ENCODE measurements around the gene CASP12.
A peak's percentile ranks its signal among the peaks of the same experiment; 100 is the strongest.
"Not testable (repeated sequence)": the region's sequence is repeated elsewhere in the genome, so short reads cannot be mapped to it uniquely, and the experiment has no call there.

Gene CASP12

DNA sequence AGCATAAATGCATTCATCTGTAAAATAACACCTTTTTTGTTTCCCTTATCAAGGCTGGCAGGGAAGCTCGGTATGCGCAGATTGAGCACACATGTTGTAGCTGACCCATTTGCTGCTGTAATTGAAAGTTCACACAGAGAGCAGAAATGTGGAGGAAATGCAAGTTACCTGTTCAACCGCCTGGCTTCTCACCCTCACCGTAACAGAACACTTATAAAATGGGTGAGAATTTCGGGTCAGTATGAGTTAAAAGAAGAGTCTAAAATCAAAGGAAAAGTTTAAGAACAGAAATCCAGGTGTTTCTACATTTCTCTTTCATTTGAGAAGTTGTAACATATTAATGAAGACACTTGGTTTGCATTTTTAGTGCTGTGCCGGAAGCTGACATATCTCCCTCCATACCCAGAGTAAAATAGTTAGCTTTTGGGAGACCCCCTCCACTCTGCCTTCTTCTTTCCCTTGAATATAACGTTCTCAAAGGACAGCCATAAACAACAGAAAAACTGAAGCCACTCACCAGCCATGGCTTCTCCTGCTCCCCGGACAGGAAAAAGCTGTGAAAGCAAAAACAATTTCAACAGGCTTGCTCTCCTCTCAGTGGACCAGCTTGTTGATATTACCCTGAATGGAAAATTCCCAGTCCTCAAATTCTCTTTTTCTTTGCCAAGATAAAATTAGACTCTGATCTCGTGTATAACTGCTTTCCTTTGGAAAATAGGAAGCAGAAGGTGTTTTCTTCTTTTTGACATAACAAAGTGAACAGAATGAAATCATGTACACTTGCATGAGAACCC lies at the start of gene CASP12:
Gene CASP12, minus strand, starts transcription at position 570 of the 794 bp plus-strand sequence.
- DNase-seq: no peak

DNA sequence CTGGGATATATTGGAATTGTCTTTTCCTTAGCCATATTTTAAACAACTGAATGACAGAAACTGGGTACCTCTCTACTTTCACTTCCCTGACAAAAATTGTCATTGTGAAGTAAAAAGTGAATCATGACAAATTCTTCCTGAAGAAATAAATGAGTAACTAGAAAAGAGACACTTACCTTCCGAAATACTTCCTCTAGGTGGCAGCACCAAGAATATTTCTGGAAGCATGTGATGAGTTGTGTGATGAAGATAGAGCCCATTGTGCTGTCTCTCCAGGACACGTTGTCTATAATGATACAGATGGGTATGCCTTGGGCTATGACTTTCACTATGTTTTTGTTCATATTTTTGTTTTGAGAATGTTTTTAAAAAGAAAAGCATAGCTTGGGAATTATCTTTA lies 48.6 kb upstream of the CASP12 start:
- no peak for DNase-seq

DNA sequence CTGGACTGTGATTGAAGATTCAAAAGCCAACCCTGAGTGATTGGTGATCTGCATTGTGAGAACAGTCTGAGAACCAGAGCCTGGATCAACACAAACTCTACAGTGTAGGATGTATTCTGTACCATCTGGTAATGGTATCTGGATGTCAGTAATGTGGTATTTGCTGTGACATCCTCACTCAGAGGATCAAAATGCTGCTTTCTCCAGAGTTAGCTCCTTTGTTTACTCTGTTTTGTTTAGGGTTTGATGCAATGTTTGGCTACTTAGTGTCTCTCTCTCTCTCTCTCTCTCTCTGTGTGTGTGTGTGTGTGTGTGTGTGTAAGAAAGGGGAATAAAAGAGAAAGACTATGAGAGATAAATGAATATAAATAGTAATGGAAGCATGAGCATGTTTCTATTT lies 45.8 kb upstream of the CASP12 start:
- DNase-seq: no peak

DNA sequence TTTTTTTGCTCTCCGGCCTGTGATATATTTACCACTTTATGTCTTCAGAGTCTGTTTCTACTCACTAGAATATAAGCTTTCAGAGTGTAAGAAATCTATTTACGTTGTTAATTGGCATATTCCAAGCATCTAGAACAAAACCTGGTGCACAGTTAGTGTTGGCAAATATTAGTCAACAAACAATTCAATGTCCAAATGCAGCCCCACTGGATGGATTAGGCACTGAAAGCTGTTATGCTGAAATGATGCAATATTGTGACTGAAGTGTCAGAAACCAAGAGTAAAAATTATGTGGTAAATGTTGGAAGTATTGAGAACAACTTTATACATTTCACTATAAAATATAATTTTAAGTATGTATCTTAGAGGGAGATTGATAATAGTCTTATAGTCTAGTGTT lies 45.3 kb upstream of the CASP12 start:
- DNase-seq: no peak

DNA sequence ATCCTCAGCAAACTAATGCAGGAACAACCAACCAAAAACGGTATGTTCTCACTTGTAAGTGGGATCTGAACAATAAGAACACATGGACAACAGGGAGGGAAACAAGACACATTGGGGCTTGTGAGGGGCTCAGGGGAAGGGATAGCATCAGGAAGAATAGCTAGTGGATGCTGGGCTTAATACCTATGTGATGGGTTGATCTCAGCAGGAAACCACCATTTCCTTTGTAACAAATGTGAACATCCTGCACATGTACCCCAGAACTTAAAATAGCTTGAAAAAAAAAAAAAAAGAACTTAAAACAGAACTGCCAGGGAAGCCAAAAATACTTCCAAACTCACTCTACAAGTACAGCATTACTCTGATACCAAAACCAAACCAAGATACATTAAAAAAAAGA lies 36.3 kb upstream of the CASP12 start:
- DNase-seq: no peak

DNA sequence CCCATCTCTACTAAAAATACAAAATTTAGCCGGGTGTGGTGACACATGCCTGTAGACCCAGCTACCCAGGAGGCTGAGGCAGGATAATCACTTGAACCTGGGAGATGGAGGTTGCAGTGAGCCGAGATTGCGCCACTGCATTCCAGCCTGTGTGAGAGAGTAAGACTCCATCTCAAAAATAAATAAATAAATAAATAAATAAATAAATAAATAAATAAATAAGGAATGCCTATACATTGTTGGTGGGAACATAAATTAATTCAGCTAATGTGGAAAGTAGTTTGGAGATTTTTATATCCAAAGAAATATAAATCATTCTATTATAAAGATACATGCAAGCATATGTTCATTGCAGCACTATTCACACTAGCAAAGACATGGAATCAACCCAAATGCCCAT lies 35.8 kb upstream of the CASP12 start:
- DNase-seq: not testable (repeated sequence)

DNA sequence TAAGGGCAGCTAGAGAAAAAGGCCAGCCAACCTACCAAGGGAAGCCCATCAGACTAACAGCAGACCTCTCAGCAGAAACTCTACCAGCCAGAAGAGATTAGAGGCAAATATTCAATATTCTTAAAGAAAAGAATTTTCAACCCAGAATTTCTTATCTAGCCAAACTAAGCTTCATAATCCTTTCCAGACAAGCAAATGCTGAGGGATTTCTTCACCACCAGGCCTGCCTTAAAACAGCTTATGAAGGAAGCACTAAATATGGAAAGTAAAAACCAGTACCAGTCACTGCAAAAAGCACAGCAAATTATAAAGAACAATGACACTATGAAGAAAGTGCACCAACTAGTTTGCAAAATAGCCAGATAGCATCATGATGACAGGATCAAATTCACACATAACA lies 30.6 kb upstream of the CASP12 start:
- no peak for DNase-seq

DNA sequence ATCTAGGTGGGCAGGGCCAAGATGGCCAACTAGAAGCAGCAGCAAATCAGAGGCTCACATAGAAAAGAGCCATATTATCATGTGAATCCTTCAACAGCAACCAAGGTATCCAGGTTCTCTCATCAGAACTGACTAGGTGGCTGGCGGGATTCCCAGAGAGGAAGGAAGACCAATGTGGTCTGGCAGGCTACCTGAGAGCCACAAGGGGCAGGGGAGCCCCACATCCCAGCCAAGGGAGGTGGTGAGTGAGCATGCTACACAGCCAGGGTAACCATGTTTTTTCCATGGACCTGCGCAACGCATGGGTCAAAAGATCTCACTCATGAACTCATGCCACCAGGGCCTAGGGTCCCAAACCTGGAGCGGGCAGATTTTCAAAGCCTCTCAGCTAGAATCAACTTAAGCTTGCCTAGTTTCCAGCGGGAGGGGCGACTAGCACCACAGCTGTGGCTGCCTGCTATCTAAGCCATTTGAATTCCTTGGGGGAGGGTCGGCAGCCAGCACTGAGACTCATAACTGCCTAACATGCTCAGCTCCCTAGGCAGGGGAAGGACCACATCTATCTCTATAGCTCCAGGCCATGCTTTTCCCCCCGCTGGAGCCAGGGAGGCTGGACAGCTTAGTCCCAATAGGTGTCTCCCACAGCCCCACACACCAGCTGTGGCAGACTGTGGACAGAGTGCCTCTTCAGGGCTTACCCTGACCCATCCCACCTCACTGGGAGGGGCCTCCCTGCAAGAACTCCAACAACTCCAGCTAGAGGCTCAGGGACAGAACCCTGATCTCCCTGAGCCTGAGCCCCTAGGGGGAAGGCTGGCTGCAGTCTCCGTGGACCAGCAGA lies 28.7 kb upstream of the CASP12 start:
- DNase-seq: no peak

DNA sequence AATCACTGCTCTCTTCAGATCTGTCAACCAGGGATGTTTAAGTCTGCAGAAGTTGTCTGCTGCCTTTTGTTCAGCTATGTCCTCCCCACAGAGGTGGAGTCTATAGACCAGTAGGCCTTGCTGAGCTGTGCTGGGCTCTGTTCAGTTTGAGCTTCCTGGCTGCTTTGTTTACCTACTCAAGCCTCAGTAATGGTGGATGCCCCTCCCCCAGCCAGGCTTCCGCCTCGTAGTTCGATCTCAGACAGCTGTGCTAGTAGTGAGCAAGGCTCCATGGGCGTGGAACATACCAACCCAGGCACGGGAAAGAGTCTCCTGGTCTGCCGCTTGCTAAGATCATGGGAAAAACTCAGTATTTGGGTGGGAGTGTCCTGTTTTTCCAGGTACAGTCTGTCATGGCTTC lies 27.6 kb upstream of the CASP12 start:
- no peak for DNase-seq

DNA sequence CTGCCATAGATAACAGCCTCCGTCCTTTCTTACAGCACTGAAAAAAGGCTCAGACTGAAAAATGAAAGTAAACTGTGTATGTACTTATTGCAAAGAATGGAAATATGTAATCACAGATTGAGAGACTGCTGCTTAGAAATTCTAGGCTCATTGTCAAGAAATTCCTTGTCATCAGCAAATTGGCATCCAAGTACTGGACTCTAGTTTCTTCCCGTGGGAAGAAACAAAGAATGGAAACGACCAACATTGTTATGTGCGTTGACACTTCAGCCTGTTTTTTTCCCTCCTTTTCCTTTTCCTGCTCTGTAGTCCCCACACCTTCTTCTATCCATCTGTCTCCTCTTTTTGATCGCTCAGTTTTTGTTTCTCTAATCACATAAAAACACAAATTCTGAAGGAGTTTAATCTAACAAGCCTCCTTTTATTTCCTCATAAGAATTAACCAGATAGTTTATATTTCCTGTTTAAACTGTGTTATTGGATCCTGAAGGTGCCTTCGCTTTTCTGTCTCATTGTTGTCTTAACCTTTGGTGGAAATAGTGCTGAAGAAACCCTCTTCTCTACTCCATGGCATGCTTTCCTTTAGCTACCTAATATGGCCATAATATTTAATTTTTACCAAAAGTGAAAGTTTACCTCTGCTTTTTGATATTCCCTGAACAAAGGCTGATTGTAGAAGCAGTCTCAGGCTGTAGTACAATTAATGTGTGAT lies 20.0 kb upstream of the CASP12 start:
- no peak for DNase-seq

DNA sequence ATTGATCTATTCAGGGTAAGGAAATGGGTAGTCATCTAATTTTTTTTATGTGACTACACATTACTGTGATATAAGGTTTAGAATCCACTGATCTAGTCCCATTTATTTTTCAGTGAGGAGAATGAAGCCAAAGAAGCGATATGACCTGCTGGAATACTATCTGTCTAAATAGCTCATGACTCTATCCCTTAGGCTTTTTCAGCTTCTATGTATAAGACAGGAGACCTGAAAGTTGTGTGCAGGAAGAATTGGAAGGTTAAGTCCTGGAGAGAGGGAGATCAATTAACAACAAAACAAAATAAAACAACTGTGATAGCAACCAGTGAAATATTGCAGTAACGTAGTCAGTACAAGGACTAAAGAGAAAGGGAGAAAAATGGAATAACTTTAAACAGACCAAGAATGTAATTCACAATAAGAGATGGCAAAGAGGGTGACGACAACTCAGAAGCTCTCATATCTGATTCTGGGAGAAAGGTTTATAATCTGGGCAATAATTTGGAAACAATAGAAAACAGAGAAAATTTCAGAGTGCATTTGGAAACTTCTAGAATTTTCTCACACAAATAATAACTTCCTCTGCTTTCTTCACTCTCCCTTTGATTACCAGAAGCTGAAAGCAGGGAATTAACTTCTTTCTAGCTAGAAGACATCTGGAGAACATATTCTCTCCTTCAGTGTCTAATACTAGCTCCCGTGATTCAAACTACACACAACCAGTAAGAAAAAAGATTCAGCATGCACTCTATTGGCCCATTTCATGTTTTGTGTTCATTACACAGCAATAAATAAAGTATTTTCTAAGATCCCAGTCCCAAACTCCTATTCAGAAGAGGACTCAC lies 19.2 kb upstream of the CASP12 start:
- DNase-seq: no peak

DNA sequence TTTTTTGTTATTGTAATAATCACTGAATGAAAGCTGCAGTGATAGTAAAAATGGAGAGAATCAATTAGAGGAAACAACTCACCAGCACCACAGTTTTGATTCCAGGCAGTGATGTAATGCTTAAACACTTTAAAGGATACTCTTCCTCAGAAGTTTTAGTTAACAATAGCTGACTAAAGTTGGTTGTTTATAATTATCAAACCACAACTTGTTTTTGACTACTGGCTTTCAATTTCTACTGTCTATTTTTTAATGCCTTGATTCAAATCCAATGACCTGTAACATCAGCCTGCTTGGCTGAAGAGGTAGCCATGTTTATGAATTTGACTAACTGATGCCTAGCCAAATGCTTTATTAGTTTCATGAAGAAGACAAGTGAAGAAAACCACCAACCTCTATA lies 18.2 kb upstream of the CASP12 start:
- DNase-seq: no peak

DNA sequence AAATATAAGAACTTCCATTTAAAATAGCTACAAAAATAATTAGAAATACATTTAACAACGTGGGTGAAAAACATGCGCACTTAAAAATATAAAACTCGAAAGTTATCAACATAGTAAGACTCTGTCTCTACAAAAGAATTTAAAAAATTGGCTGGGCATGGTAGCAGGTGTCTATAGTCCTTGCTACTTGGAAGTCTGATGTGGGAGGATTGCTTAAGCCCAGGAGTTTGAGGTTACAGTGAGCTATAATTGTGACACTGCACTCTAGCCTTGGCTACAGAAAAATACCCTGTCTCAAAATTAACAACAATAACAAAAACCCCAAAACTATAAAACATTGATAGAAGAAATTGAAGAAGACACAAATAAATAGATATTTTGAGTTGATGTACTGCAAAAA lies 13.8 kb upstream of the CASP12 start:
- DNase-seq: no peak

DNA sequence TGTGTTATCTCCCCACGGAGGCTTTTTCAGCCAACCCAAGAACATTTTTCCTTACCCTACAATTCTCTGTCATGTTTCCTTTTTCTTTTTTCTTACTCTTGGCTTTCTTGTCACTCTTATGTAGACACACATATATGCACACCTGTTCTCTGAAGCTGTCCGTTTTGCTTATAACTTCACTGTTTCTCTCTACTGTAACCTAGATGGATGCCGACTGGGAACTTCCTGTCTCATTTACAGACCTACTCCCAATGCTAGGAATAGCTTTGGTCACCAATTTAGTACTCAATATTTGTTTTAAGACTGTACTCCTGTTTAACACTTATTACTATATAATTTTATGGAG lies 9.9 kb upstream of the CASP12 start:
- no peak for DNase-seq

DNA sequence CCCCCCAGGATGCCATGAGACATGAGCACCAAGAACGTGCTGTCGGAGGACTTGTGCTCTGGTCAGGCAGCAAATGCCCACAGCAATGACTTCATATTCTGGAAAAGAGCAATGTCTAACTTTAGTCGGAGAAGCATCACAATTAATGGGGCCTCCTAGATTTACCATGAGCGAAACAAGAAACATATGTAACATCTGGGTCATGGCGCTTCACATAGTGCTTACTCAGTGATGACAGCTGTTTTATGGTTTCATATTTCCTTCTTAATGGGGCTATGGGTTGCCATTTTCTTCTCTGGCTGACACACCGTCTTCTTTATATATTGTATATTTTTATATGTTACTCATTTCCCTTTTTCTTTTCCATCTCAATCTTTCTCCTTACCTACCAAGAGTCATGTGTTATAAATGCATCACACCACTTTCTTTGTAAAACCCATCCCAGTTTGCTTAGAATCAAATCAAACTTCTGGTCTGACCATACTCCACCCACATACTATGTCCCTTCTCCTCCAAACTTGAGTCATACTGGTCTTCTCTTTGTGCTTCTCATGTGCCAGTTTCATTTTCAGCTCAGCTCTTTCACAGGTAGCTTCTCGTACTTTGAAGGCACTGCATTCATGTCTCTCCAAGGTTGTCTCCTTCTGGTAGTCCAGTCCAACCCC lies 9.4 kb upstream of the CASP12 start:
- DNase-seq: peak; percentile 24 to 28

DNA sequence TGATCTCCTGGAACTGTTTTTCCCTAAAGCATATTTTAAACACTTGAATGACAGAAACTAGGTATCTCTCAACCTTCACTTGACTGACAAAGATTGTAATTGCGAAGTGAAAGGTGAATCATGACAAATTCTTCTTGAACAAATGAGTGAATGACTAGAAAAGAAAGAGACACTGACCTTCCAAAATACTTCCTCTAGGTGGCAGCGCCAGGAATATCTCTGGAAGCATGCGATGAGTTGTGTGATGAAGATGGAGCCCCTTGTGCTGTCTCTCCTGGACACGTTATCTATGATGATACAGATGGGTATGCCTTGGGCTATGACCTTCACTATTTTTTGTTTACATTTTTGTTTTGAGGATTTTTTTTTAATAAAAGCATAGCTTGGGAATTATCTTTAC lies 7.0 kb upstream of the CASP12 start:
- no peak for DNase-seq

DNA sequence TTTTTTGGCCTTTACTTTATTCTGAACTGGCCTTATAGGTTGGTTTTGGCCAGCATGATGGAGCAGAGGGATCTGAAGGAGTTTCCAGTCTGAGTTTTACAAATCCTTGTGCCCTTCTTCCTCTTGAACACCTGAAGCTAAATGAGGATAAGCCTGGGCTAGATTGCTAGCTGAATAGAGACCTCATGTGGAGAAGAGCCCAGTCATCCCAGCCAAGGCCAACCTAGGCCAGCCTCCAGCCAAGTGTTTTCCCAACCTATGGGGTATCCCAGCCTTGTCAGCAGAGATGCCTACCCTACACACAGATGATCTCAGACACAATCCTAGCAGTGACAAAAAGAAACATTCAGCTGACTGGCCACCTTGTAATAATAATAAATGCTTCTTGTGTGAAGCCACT lies 966 bp upstream of the CASP12 start:
- no peak for DNase-seq

DNA sequence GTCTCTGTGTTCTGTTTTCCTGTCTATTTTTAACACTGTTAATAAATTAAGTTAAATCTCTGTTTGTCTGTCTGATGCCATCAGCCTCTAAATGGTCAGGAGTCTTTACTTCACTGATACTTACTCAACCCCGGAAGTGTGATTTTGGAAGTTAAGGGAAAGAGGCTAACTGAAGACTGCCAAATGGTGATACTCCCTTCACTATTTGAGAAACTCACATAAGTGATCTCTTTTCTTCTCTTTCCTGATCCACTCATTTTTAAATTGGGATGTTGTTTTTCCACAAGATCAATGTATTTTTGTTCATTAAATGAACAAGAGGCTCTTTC lies 389 bp upstream of the CASP12 start:
- DNase-seq: no peak

DNA sequence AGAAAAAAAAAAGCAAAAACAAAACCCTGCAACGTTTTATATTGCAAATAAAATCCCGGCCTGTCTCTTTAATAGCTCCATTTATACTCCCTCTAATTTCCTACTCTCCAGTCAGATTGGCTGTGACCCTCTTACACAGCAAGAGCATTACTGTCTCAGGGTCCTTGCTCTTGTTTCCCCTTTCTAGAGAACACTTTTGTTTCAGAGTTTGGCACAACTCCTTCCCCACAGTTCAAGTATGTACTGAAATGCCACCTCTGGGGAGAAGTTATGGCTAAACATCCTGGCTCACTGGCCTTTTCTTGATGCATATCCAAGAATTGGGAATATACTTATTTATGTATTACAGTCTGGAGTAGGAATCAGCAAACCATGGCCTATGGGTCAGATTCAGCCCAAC lies 2.6 kb downstream of the CASP12 start:
- DNase-seq: no peak

DNA sequence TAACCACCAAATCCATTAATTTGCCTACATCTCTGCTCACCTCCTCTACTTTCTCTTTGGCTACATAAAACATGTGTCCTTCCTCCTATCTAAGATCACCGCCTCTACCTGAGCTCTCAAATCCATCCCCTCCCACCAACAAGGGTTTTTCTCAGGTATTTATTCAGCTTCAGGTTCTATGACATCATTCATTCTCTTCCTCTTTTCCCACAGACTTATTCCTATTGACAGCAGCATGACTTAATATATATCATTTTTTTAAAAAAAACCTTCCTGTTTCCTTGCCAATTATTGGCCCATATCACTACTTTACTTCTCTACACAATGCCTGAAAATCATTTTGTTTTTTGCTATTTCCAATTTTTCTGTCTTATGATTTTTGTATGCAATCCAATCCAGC lies 4.4 kb downstream of the CASP12 start:
- no peak for DNase-seq

DNA sequence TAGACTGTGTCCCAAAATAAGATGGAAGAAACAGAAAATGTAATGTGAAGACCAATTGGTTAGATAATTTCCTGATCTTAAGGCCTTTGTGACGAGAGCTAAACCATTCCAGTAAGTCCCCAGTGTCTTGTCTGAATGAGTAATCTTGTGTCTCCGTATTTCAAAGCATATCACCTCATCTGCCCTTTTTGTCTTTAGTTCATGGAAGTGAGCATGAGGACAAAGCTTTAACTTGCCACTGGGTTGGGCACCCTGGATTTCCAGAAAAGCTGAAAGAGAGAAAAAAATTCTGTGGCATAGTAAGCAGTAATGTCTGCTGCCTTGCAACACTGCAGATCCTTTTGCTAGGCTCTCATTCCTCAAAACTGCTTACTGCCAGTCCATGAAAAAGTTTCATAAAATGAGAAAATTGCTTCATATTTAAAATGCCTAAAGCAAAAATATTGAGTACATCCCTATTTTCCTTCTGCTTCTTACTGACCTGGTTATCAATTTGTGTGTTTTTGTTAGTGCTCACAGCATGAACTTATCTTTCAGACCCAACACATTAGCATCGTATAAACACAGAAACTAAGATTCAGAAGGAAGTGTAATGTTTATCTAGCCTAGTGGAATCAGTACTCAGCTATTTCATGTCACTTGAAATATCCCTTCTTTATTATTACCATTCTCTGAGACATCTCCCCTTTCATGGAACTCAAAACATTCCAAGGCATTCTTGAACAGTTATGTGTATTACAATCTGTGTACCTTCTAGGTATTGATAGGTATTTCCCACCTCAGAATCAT lies 5.3 kb downstream of the CASP12 start:
- DNase-seq: no peak

DNA sequence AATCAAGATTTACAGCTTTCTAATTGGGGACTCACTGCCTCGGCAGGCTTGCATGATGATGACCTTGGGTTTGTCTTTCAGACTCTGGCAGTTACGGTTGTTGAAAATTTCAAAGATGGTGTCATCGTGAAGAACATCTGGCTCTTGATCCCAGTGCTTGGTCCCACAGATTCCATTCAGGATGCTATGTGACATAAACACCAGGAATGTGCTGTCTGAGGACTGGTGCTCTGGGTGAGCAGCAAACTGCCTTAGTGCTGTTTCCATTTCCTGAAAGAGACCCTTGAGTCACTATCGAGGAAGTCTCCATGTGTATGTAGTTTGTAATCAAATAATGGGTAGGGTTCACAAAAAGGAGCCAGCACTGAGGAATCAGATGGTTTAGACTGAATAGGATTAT lies 7.1 kb downstream of the CASP12 start:
- DNase-seq: no peak
